Amniotic stem cell (primary cell): ENCODE results near the gene FOXP4.

Source experiments
- DNase-seq: peaks from one replicate; lab custom pipeline; 2025; lab: John Stamatoyannopoulos, UW

Gene FOXP4

GRCh38 chr6:41563060-41563776, 17.0 kb downstream of the FOXP4 start:
- no peak for DNase-seq

GRCh38 chr6:41564448-41565142, 18.4 kb downstream of the FOXP4 start:
- DNase-seq = no peak

DNA sequence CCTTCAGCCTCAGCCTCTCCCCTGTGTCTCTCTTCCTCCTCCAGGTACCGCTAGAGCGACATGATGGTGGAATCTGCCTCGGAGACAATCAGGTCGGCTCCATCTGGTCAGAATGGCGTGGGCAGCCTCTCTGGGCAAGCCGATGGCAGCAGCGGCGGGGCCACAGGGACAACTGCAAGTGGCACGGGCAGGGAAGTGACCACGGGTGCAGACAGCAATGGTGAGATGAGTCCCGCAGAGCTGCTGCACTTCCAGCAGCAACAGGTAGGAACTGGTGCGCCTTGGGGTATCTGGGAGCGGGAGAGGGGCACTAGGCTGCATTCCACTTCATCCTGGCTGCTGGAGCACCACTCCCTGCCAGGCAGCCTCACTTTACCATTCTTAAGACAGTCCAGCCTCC, 19.5 kb downstream of the FOXP4 start:
- no peak for DNase-seq

- no peak for DNase-seq
Measured at GRCh38 chr6:41566961-41567360, 20.8 kb downstream of the FOXP4 start.

DNA sequence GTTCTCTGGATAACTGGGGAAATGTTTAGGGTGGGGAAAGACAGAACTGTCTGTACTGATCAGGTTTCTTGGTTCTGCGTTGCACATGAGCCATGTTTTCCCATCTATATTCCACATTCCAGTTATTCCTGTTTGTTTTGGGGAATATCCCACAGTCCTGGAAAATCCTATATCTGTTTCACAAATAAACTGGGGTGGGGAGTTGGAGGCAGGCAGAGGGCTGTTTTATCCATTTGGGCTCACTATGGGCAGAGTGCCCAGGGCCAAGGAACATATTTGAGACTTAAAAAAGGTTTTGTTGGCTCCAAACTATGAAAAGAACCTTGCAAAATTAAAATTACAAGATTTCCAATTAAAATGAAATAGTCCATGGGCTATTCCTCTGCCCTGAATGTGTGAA, 21.5 kb downstream of the FOXP4 start:
- DNase-seq = no peak

DNA sequence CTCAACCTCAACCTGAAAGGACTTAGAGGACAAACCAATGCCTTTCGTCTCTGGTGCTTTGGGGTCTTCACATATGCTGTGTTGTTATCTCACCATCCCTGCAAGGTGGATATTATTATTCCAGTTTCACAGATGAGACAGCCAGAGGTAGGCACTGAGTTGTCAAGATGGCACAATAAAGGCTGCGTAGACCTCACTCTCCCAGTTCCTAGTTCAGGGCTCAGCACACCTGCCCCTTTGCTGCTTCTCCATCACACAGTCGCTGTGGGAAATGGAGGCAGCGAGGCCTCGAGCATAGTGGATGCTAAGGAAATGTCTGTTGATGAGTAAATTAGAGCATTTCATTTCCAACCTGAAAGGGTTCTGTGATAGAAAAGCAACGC, 22.0 kb downstream of the FOXP4 start:
- no peak for DNase-seq

GRCh38 chr6:41568585-41569384, 22.6 kb downstream of the FOXP4 start:
- DNase-seq = no peak

- DNase-seq = no peak
Measured at GRCh38 chr6:41570259-41570615, 24.1 kb downstream of the FOXP4 start.

DNA sequence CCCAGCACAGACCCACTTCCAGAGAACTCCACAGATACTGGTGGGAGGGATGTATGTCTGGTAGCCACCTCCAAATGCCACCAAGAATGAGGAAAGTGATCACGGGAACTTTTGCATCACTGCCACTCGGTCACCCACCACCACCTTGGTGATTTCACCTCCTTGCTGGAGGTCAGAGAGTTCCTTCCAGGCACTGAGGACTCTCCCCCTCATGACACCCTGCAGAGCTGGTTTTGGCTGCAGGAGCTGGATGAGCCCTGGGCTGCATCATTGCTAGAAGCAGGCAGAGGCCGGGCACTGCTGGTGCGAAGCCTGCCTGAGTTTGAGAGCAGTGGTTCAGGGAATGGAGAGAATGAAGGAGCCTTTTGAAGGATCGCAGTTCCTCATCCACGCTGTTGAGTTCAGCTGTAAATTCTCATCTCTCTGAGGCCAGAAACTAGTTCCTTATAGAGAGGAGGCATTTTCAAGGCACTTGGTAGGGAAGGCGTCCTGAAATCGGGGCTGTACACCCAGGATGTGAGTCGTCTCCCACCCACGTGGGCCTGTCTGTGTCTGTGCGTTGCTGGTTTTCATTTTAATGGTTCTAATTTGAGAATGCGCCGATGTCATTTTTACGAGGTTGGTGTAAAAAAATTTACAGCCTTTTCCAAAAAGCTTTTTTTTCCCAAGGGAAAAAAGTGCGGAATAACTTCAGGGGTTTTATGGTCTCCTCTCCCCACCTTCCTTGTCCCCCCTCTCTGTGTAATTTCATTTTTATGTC, 25.0 kb downstream of the FOXP4 start:
- DNase-seq = no peak

- no peak for DNase-seq
Measured at GRCh38 chr6:41572613-41573012, 26.4 kb downstream of the FOXP4 start.

- DNase-seq = no peak
Measured at GRCh38 chr6:41573276-41573675, 27.1 kb downstream of the FOXP4 start.

DNA sequence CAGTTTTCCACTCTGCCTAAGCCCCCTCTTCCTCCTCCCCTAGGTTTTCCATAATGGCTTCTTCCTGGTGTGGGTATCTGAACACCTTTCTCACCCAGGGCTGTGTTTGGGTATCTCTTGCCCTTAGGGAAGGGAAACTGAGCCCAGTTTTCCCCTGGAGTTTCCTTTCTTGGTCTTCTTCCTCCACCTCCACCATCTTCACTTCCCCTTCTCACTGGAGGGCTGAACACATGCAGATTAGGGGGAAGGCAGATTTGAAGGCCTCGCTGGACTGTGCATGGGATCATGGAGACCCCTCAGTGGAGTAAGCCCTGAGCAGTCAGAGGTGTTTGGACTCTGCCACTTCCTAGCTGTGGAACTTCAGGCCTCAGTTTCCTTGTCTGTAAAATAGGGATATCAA, 27.8 kb downstream of the FOXP4 start:
- no peak for DNase-seq

DNA sequence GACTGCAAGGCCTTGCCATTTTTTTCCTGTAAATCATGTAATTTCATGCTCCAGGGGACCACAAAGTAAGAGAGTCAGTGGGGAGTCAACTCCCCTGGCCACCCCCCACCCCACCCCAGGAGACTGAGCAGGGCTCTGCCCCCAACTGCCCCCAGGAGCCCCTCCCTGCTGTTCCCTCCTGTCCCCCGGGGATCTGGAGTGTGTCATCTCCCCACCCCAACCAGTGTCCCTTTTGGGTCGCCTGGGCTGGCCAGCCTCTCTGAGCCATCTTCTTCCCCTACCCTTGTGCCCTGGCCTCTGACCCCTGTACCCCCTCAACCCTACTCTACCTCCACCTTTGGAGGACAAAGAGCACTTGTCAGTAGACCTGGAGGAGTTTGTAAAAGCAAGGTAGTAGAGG, 29.4 kb downstream of the FOXP4 start:
- no peak for DNase-seq

DNA sequence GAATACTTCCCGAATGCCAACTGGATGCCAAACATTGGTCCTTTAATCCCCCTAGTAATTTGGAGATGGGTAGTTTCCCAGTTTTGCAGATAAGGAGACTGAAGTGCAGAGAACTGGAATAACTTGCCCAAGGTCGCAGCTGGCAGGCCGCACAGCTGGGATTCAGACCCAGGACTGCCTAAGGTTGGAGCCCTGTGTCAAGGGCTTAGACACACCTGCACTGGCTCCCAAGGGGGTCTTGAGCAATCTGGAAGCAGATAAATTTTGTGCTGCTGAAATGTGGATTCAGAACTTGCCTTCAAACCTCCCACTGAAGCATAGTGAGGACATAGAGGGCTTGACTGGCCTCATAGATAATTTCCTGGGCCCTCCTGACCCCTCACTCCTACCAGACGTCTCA, 30.5 kb downstream of the FOXP4 start:
- DNase-seq = no peak

DNA sequence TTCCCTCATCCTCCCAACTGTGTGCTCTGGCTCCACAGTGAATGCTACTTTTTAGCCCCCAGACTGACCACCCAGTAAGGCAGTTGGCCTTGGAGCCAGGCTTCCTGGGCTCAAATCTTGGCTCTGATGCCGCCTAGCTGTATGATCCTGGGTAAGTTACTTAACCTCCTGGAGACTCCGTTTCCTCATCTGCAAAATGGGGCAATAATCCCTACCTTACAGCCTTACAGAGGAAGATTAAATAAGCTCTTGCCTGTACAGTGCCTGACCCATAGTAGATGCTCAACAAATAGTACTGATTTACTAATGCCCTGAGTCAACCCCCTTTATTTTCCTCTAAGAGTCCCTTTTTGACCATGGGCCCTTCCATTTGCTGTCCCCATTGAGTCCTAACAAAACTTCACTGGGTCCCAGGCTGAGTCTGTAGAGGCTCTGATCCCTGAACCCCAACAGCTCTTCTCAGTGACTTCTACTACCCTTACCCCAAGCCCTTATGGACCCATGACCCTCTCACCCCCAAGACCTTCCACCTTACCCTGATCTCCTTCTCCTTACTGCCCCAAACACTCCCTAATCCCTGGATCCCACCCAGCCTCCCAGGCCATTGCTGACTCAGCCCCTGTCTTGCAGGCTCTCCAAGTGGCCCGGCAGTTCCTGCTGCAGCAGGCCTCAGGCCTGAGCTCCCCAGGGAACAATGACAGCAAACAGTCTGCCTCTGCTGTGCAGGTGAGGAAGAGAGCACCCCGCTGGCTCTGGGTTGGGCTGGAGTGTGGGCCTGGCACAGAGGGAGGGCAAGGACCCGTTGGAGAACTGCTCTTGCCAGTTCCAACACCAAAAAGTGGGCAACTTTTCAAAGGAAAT, 31.4 kb downstream of the FOXP4 start:
- no peak for DNase-seq

DNA sequence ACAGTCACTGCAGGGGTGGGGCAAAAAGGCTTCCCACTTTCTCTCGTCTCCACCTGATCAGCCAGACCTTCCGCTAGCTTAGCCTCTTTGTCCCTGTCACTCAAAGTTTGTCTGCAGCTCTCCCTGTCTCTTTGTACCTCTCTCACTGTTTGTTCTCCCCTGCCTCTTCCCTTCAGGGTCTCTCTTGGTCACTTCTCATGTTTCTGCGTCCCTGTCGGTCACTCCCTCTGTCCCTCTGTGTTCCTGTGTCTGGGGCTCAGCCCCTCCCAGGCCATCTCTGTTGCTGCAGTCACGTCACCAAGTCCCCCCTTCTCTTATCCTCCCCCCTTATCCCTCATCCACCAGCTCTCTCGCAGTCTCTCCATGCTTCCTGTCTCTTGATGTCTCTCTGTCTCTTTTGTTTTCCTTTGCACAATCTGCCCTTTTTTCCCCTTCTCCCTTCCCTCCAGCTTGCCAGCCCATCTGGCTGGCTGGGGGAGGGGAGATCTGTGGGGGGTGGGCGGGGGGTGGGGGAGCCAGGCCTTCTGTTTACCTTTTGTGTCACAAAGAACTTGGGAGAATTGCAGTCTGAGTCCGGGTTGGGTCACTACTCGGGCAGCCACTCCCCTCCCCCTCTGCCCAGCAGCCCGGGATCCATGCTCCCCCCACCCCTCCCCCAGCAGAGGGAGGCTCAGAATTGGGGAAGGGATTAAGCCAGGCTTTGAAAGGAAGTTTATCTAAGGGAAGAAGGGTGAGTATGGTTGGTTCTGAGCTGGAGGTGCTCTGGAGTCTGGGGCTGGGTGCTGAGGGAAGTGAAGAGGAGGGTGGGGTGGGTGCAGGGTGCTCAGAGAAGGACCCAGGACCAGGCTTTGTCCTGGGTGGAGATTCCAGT, 32.3 kb downstream of the FOXP4 start:
- no peak for DNase-seq

DNA sequence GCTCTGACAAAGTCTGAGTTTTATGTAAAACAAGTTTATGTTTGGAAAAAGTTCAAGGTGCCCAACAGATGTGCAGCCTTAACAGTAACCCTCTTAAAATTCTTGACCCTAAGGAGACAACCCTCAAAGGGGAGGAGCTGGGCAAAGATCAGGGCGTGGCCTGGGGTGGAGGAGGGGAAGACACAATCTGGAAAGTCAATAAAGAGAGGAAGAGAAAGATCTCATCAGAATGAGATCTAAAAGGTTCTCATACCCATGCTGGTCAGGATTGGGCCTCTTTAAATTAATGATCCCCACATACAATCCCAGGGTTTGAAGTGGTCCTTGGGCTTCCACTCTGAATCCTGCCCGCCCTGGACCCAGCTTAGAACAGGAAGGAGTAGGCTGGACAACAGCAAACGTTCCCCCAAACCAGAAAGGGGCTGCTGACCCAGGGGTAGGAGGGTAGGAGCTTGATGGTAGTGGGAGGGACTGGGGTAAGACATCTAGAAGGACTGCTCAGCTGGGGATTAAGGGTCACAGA, 33.0 kb downstream of the FOXP4 start:
- DNase-seq = no peak

GRCh38 chr6:41580690-41581089, 34.5 kb downstream of the FOXP4 start:
- DNase-seq = no peak

GRCh38 chr6:41581381-41581991, 35.3 kb downstream of the FOXP4 start:
- DNase-seq = peak; percentile 51

DNA sequence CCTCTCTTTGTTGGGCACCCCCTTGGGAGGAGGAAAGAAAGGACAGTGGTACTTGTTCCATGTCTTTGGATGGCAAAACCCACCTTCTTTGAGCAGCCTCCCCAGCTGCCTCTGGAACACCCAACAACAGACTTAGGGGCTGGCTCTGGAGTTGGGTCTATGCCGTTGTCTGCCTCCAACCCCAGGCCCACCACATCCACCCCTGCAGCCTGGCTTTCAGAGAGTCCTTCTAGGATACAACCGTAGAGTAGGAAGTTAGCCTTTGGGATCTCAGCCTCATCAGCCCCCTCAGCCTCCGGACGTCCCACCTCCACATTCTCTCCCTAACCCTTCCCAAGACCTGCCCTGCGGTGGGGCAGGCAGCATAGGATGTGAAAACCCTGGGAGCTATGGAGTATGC, 36.4 kb downstream of the FOXP4 start:
- DNase-seq = no peak
